ENCODE data around the gene PDE4D. TPM values are rescaled to one million over a fixed set of nuclear protein-coding genes. Genes with fewer than 3 reads are reported as not detected.
A peak's percentile ranks its signal among the peaks of the same experiment; 100 is the strongest.
"Not testable (repeated sequence)": the region's sequence is repeated elsewhere in the genome, so short reads cannot be mapped to it uniquely, and the experiment has no call there.

PDE4D gene
- total RNA-seq, 2 experiments from 2014 or later = 40.5 to 41.2 TPM

GRCh38 chr5:59393585-59394420, 499.7 kb downstream of the PDE4D start:
- no peak overlapping the region for H3K4me3 Mint-ChIP-seq
- H3K27ac Mint-ChIP-seq = no peak overlapping the region
- peaks cover 2% of the 10 kb centered on the region for H3K27me3 Mint-ChIP-seq (ENCODE audit: low read depth)
- CTCF ChIA-PET = interaction anchor here (0.6 kb wide), 1 partner anchor 206 kb away, joined by 4 read pairs; no protein-coding TSS in a partner anchor
- H3K9me3 Mint-ChIP-seq = no peaks in the 10 kb centered on the region
- intact Hi-C loops (cut with micrococcal nuclease) = no loop called here
- no peaks in the 10 kb centered on the region for H3K4me1 Mint-ChIP-seq (ENCODE audit: low read depth)
- no peak for DNase-seq
- H3K36me3 Mint-ChIP-seq (ENCODE audit: low read depth) = no peaks in the 10 kb centered on the region

- intact Hi-C loops (cut with micrococcal nuclease) = loop anchor here (2.0 kb wide), 1 partner anchor 273 kb away; no protein-coding TSS in a partner anchor
These were observed 501.9 kb downstream of the PDE4D start for GRCh38 chr5:59391576-59391975.

GRCh38 chr5:59390989-59391388, 502.5 kb downstream of the PDE4D start:
- peaks cover 6% of the 10 kb centered on the region for H3K27me3 Mint-ChIP-seq (ENCODE audit: low read depth)
- no peaks in the 10 kb centered on the region for H3K4me1 Mint-ChIP-seq (ENCODE audit: low read depth)
- intact Hi-C loops (cut with micrococcal nuclease) = loop anchor here (1.0 to 2.0 kb wide), 5 partner anchors 105 to 409 kb away; no protein-coding TSS in a partner anchor
- H3K9me3 Mint-ChIP-seq = no peaks in the 10 kb centered on the region
- CTCF ChIA-PET = interaction anchor here (0.8 to 5.0 kb wide), 11 partner anchors 10 to 409 kb away, joined by 3 to 33 read pairs (median 8); no protein-coding TSS in a partner anchor
- H3K27ac Mint-ChIP-seq = no peak overlapping the region
- H3K36me3 Mint-ChIP-seq (ENCODE audit: low read depth) = no peaks in the 10 kb centered on the region
- no peak for DNase-seq
- H3K4me3 Mint-ChIP-seq = no peak overlapping the region

More at GRCh38 chr5:59391576-59391975, 501.9 kb downstream of the PDE4D start:
- Mint-ChIP-seq H3K4me3 (no peak overlapping the region), H3K4me1 (ENCODE audit: low read depth) (no peaks in the 10 kb centered on the region), H3K27me3 (ENCODE audit: low read depth) (peaks cover 4% of the 10 kb centered on the region), H3K27ac (no peak overlapping the region), H3K36me3 (ENCODE audit: low read depth) (no peaks in the 10 kb centered on the region), H3K9me3 (no peaks in the 10 kb centered on the region)
- DNase-seq = no peak
- CTCF ChIA-PET = interaction anchor here (0.8 to 4.3 kb wide), 5 partner anchors 11 to 409 kb away, joined by 3 to 18 read pairs (median 6); no protein-coding TSS in a partner anchor

GRCh38 chr5:59390074-59390659, 503.4 kb downstream of the PDE4D start:
- Mint-ChIP-seq H3K9me3 (no peaks in the 10 kb centered on the region), H3K36me3 (ENCODE audit: low read depth) (no peaks in the 10 kb centered on the region), H3K27me3 (ENCODE audit: low read depth) (peaks cover 6% of the 10 kb centered on the region), H3K27ac (no peak overlapping the region), H3K4me3 (no peak overlapping the region), H3K4me1 (ENCODE audit: low read depth) (no peaks in the 10 kb centered on the region)
- intact Hi-C loops (cut with micrococcal nuclease) = loop anchor here (1.0 to 2.0 kb wide), 5 partner anchors 106 to 410 kb away; no protein-coding TSS in a partner anchor
- DNase-seq = peak; percentile 22
- CTCF ChIA-PET = interaction anchor here (0.7 to 5.0 kb wide), 14 partner anchors 9 to 499 kb away, joined by 3 to 33 read pairs (median 4); no protein-coding TSS in a partner anchor

GRCh38 chr5:59387127-59387526, 506.4 kb downstream of the PDE4D start:
- H3K4me3 Mint-ChIP-seq = no peak overlapping the region
- no peak for DNase-seq
- no peaks in the 10 kb centered on the region for H3K4me1 Mint-ChIP-seq (ENCODE audit: low read depth)
- CTCF ChIA-PET = interaction anchor here (0.6 to 5.0 kb wide), 7 partner anchors 9 to 424 kb away, joined by 3 to 21 read pairs (median 4); no protein-coding TSS in a partner anchor
- H3K9me3 Mint-ChIP-seq = no peaks in the 10 kb centered on the region
- H3K27me3 Mint-ChIP-seq (ENCODE audit: low read depth) = peaks cover 6% of the 10 kb centered on the region
- no peaks in the 10 kb centered on the region for H3K36me3 Mint-ChIP-seq (ENCODE audit: low read depth)
- no peak overlapping the region for H3K27ac Mint-ChIP-seq
- intact Hi-C loops (cut with micrococcal nuclease) = no loop called here

GRCh38 chr5:59385700-59386099, 507.8 kb downstream of the PDE4D start:
- Mint-ChIP-seq H3K36me3 (ENCODE audit: low read depth) (no peaks in the 10 kb centered on the region), H3K27ac (no peak overlapping the region)

GRCh38 chr5:59380350-59380951, 513.1 kb downstream of the PDE4D start:
- CTCF ChIA-PET = interaction anchor here (0.6 to 4.1 kb wide), 29 partner anchors 9 to 510 kb away, joined by 3 to 58 read pairs (median 4); no protein-coding TSS in a partner anchor
- no peaks in the 10 kb centered on the region for H3K36me3 Mint-ChIP-seq (ENCODE audit: low read depth)
- no peak overlapping the region for H3K4me3 Mint-ChIP-seq
- intact Hi-C loops (cut with micrococcal nuclease) = loop anchor here (1.0 to 5.0 kb wide), 5 partner anchors 13 to 508 kb away; no protein-coding TSS in a partner anchor
- H3K4me1 Mint-ChIP-seq (ENCODE audit: low read depth) = no peaks in the 10 kb centered on the region
- no peaks in the 10 kb centered on the region for H3K9me3 Mint-ChIP-seq
- H3K27me3 Mint-ChIP-seq (ENCODE audit: low read depth) = no peaks in the 10 kb centered on the region
- no peak overlapping the region for H3K27ac Mint-ChIP-seq
- peak; percentile 15 for DNase-seq

More at GRCh38 chr5:59385700-59386099, 507.8 kb downstream of the PDE4D start:
- no peak for DNase-seq
- no peaks in the 10 kb centered on the region for H3K4me1 Mint-ChIP-seq (ENCODE audit: low read depth)
- H3K27me3 Mint-ChIP-seq (ENCODE audit: low read depth) = peaks cover 6% of the 10 kb centered on the region
- H3K4me3 Mint-ChIP-seq = no peak overlapping the region
- no peaks in the 10 kb centered on the region for H3K9me3 Mint-ChIP-seq
- intact Hi-C loops (cut with micrococcal nuclease) = no loop called here
- CTCF ChIA-PET = interaction anchor here (1.3 kb wide), 1 partner anchor 197 kb away, joined by 4 read pairs; no protein-coding TSS in a partner anchor

- H3K4me1 Mint-ChIP-seq (ENCODE audit: low read depth); H3K27me3 Mint-ChIP-seq (ENCODE audit: low read depth); H3K36me3 Mint-ChIP-seq (ENCODE audit: low read depth); intact Hi-C loops (cut with micrococcal nuclease); H3K27ac Mint-ChIP-seq; CTCF ChIA-PET; H3K4me3 Mint-ChIP-seq; DNase-seq: not testable (repeated sequence)
- H3K9me3 Mint-ChIP-seq = peaks cover 14% of the 10 kb centered on the region
These were observed 519.5 kb downstream of the PDE4D start for GRCh38 chr5:59374036-59374435.

GRCh38 chr5:59371525-59372127, 521.9 kb downstream of the PDE4D start:
- Mint-ChIP-seq H3K27me3 (ENCODE audit: low read depth) (peaks cover 5% of the 10 kb centered on the region), H3K9me3 (peaks cover 14% of the 10 kb centered on the region), H3K36me3 (ENCODE audit: low read depth) (peaks cover 3% of the 10 kb centered on the region), H3K4me1 (ENCODE audit: low read depth) (peaks cover 5% of the 10 kb centered on the region), H3K4me3 (no peak overlapping the region), H3K27ac (no peak overlapping the region)
- DNase-seq = no peak
- intact Hi-C loops (cut with micrococcal nuclease) = loop anchor here (1.0 kb wide), 1 partner anchor 133 kb away; no protein-coding TSS in a partner anchor
- CTCF ChIA-PET = interaction anchor here (1.2 to 2.6 kb wide), 6 partner anchors 10 to 478 kb away, joined by 3 to 15 read pairs (median 3); no protein-coding TSS in a partner anchor

GRCh38 chr5:59368951-59369350, 524.6 kb downstream of the PDE4D start:
- CTCF ChIA-PET = interaction anchor here (0.8 to 5.7 kb wide), 10 partner anchors 9 to 184 kb away, joined by 3 to 84 read pairs (median 12); no protein-coding TSS in a partner anchor
- H3K27me3 Mint-ChIP-seq (ENCODE audit: low read depth) = peaks cover 5% of the 10 kb centered on the region
- H3K4me3 Mint-ChIP-seq = no peak overlapping the region
- intact Hi-C loops (cut with micrococcal nuclease) = loop anchor here (1.0 to 5.0 kb wide), 3 partner anchors 181 to 497 kb away; no protein-coding TSS in a partner anchor
- peaks cover 5% of the 10 kb centered on the region for H3K4me1 Mint-ChIP-seq (ENCODE audit: low read depth)
- no peak overlapping the region for H3K27ac Mint-ChIP-seq
- peaks cover 7% of the 10 kb centered on the region for H3K9me3 Mint-ChIP-seq
- no peak for DNase-seq
- no peaks in the 10 kb centered on the region for H3K36me3 Mint-ChIP-seq (ENCODE audit: low read depth)

GRCh38 chr5:59367791-59368394, 525.6 kb downstream of the PDE4D start:
- Mint-ChIP-seq H3K27ac (no peak overlapping the region), H3K9me3 (no peaks in the 10 kb centered on the region), H3K27me3 (ENCODE audit: low read depth) (peaks cover 3% of the 10 kb centered on the region), H3K4me3 (no peak overlapping the region), H3K4me1 (ENCODE audit: low read depth) (peaks cover 5% of the 10 kb centered on the region), H3K36me3 (ENCODE audit: low read depth) (no peaks in the 10 kb centered on the region)
- DNase-seq = peak; percentile 73
- CTCF ChIA-PET = interaction anchor here (0.8 to 5.7 kb wide), 19 partner anchors 8 to 481 kb away, joined by 3 to 84 read pairs (median 4); no protein-coding TSS in a partner anchor
- intact Hi-C loops (cut with micrococcal nuclease) = loop anchor here (1.0 to 5.0 kb wide), 6 partner anchors 12 to 496 kb away; no protein-coding TSS in a partner anchor
